Thoracic aorta (tissue), 2 donors: ENCODE measurements around the gene GSX1. TPM values are rescaled to one million over a fixed set of nuclear protein-coding genes. Genes with fewer than 3 reads are reported as not detected.

Source experiments
- ATAC-seq: fragments of 150-250 bp; one replicate; pipeline ENCODE4 v1.8.0; 2017; ENCODE audit warnings: low read depth; ENCODE audit not compliant: insufficient number of reproducible peaks, low FRiP score
- DNase-seq: peaks from one replicate; pipeline ENCODE4 v3.0.0-alpha.2; 2020; ENCODE audit warnings: low spot score
- H3K27ac ChIP-seq, 2 donors: fragments of 200-600 bp; sonication (generic); 1 replicate in 1 of 2; 2 replicates in 1 of 2; pipeline ENCODE4 v1.5.1; 2016; ENCODE audit warnings: mild to moderate bottlenecking in 2 of 2, moderate library complexity in 2 of 2
- H3K27me3 ChIP-seq: fragments of 200-600 bp; sonication (generic); replicated peaks from 2 replicates; pipeline ENCODE4 v1.6.0; 2016; ENCODE audit warnings: mild to moderate bottlenecking; ENCODE audit not compliant: insufficient read depth
- H3K36me3 ChIP-seq: fragments of 200-600 bp; sonication (generic); one replicate; pipeline ENCODE4 v1.5.1; 2016
- H3K4me1 ChIP-seq, 2 donors: fragments of 200-600 bp; sonication (generic); 1 replicate in 1 of 2; 2 replicates in 1 of 2; pipeline versions ENCODE4 v1.5.1 to v1.6.0; 2016; ENCODE audit warnings: low read depth in 2 of 2, mild to moderate bottlenecking in 1 of 2; ENCODE audit not compliant: control insufficient read depth in 1 of 2
- H3K4me3 ChIP-seq: fragments of 200-600 bp; sonication (generic); 2 replicates; pipeline ENCODE4 v1.5.1; 2016; ENCODE audit warnings: mild to moderate bottlenecking
- H3K9me3 ChIP-seq: fragments of 200-600 bp; sonication (generic); 2 replicates; pipeline ENCODE4 v1.5.1; 2016
- CTCF ChIP-seq: fragments of 200-600 bp; sonication (generic); IDR thresholded peaks from one replicate; pipeline ENCODE4 v1.5.1; 2019; ENCODE audit warnings: antibody characterized with exemption
- total RNA-seq, 2 donors: library from RNA; depleted of rRNA; stranded (reverse); fragments of >200 nt; gene quantifications; one replicate each; pipeline versions ENCODE4 v1.1.0 to v1.2.3, GENCODE V29; 2016

GSX1 gene
- total RNA-seq, 2 donors from 2014 or later, result not detected

GRCh38 chr13:27830010-27830409 lies 37.7 kb downstream of the GSX1 start:
- ATAC-seq (peak; percentile 83), DNase-seq (peak; percentile 6)
- no peaks in the 10 kb centered on the region for H3K9me3 ChIP-seq
- H3K27me3 ChIP-seq, result no peaks in the 10 kb centered on the region
- H3K4me1 ChIP-seq, result peaks cover 7 to 9% of the 10 kb centered on the region in 2 donors
- no peaks in the 10 kb centered on the region for H3K36me3 ChIP-seq
- H3K4me3 ChIP-seq, result peak overlapping the region; percentile 65
- TF ChIP-seq CTCF, result peak; percentile 88
- H3K27ac ChIP-seq, result no peak overlapping the region

GRCh38 chr13:27833206-27833605 lies 40.9 kb downstream of the GSX1 start:
- DNase-seq (no peak), ATAC-seq (no peak)
- Histone ChIP-seq H3K27me3 (no peaks in the 10 kb centered on the region), H3K4me1 (peaks cover 6 to 7% of the 10 kb centered on the region in 2 donors), H3K4me3 (no peak overlapping the region), H3K9me3 (no peaks in the 10 kb centered on the region), H3K36me3 (no peaks in the 10 kb centered on the region), H3K27ac (no peak overlapping the region)
- no peak for TF ChIP-seq CTCF

GRCh38 chr13:27834095-27834494 lies 41.8 kb downstream of the GSX1 start:
- TF ChIP-seq CTCF, result no peak
- Histone ChIP-seq H3K27me3 (no peaks in the 10 kb centered on the region), H3K36me3 (no peaks in the 10 kb centered on the region), H3K9me3 (no peaks in the 10 kb centered on the region), H3K4me1 (peaks cover 6 to 7% of the 10 kb centered on the region in 2 donors), H3K4me3 (no peak overlapping the region), H3K27ac (no peak overlapping the region)
- no peak for ATAC-seq
- DNase-seq, result no peak

GRCh38 chr13:27835799-27836198 lies 43.5 kb downstream of the GSX1 start:
- TF ChIP-seq CTCF, result no peak
- Histone ChIP-seq H3K4me3 (no peak overlapping the region), H3K27me3 (no peaks in the 10 kb centered on the region), H3K27ac (no peak overlapping the region), H3K36me3 (no peaks in the 10 kb centered on the region), H3K4me1 (no peaks in the 10 kb centered on the region), H3K9me3 (no peaks in the 10 kb centered on the region)
- ATAC-seq, result no peak
- DNase-seq, result no peak

- DNase-seq (no peak), ATAC-seq (no peak)
- H3K9me3 ChIP-seq, result no peaks in the 10 kb centered on the region
- H3K4me3 ChIP-seq, result no peak overlapping the region
- no peak for TF ChIP-seq CTCF
- no peaks in the 10 kb centered on the region for H3K36me3 ChIP-seq
- no peaks in the 10 kb centered on the region for H3K4me1 ChIP-seq
- no peaks in the 10 kb centered on the region for H3K27me3 ChIP-seq
- no peak overlapping the region for H3K27ac ChIP-seq
Measured at GRCh38 chr13:27839809-27840467, 47.7 kb downstream of the GSX1 start.
